K562 (cell line): ENCODE results near the gene ITPR1. TPM values are rescaled to one million over a fixed set of nuclear protein-coding genes. Genes with fewer than 3 reads are reported as not detected.
A peak's percentile ranks its signal among the peaks of the same experiment; 100 is the strongest.

Experiments
- ATAC-seq: fragments of 200-7000 bp; cut with Tn5 transposase; 3 replicates; pipeline ENCODE4 v1.9.1; 2020; ENCODE audit warnings: moderate library complexity
- BruUV-seq: library from RNA; stranded (reverse); fragments of 400-500 nt; replicated peaks from 2 replicates; lab custom pipeline; 2021; lab: Mats Ljungman, UMichigan
- CTCF ChIA-PET: fragments of 300-600 bp; formaldehyde crosslinking; extraction: SDS; loops from one replicate; lab custom pipeline; 2021; ENCODE audit warnings: low intra/inter-chr PET ratio; lab: Yijun Ruan, JAX
- POLR2A ChIA-PET: fragments of 300-600, 350-650 bp; sonication (Branson Sonifier 250); formaldehyde crosslinking; extraction: SDS; loops from one replicate; lab custom pipeline; 2021; ENCODE audit warnings: antibody characterized with exemption, inconsistent platforms; lab: Yijun Ruan, JAX
- DNase-seq, 4 experiments: peaks; one replicate each; pipeline versions ENCODE4 v3.0.0 to v3.0.0-alpha.2; 2011 to 2018; ENCODE audit warnings: low spot score in 3 of 4, mixed read lengths in 3 of 4; ENCODE audit errors: extremely low read depth in 1 of 4
- FAIRE-seq: peaks from 2 replicates; lab custom pipeline; 2011; peaks lifted over from hg19 to GRCh38; lab: Jason Lieb, UNC
- H2AFZ ChIP-seq: 2 replicates; pipeline ENCODE4 v1.6.0; 2011; ENCODE audit warnings: low read depth, low read length, control low read depth, inconsistent platforms
- H3K27ac ChIP-seq: fragments of 200-600 bp; 3 replicates; pipeline ENCODE4 v1.8.0; 2011; ENCODE audit warnings: low read depth, mild to moderate bottlenecking, control low read depth, inconsistent platforms, low read length, moderate library complexity, mixed read lengths; ENCODE audit errors: extremely low read depth
- H3K27me3 ChIP-seq, 2 experiments: fragments of 300-600 bp in 1 of 2; 2 replicates in 1 of 2; 3 replicates in 1 of 2; pipeline versions ENCODE4 v1.6.0 to v1.8.0; 2011; ENCODE audit warnings: inconsistent platforms in 2 of 2, low read length in 2 of 2, mild to moderate bottlenecking in 1 of 2, mixed read lengths in 1 of 2, moderate library complexity in 1 of 2; ENCODE audit not compliant: control insufficient read depth in 2 of 2, insufficient read depth in 2 of 2
- H3K36me3 ChIP-seq: fragments of 300-600 bp; 3 replicates; pipeline ENCODE4 v1.8.0; 2011; ENCODE audit warnings: mild to moderate bottlenecking, low read length, inconsistent platforms; ENCODE audit not compliant: control insufficient read depth, insufficient read depth
- H3K4me1 ChIP-seq, 2 experiments: fragments of 200-600 bp in 1 of 2; replicated peaks in 1 of 2; 2 replicates in 1 of 2; 3 replicates in 1 of 2; pipeline versions ENCODE4 v1.5.1 to v1.8.0; 2011; ENCODE audit warnings: inconsistent platforms in 2 of 2, low read length in 2 of 2, mild to moderate bottlenecking in 1 of 2, mixed read lengths in 1 of 2, moderate library complexity in 1 of 2; ENCODE audit not compliant: control insufficient read depth in 2 of 2, insufficient read depth in 2 of 2
- H3K4me2 ChIP-seq: 2 replicates; pipeline ENCODE4 v1.6.1; 2011; ENCODE audit warnings: low read length, control low read depth, inconsistent platforms, mixed read lengths; ENCODE audit not compliant: insufficient read depth
- H3K4me3 ChIP-seq: fragments of 200-600 bp; sonication (generic), shearing (Covaris generic); 2 replicates; pipeline ENCODE4 v1.5.1; 2016; ENCODE audit warnings: control low read depth, inconsistent platforms
- H3K79me2 ChIP-seq: fragments of 200-600 bp; 3 replicates; pipeline ENCODE4 v1.8.0; 2011; ENCODE audit warnings: low read length, inconsistent platforms; ENCODE audit not compliant: control insufficient read depth, insufficient read depth
- H3K9ac ChIP-seq, 2 experiments: 2 replicates each; pipeline versions ENCODE4 v1.6.0 to v1.6.1; 2011; ENCODE audit warnings: low read depth in 2 of 2, low read length in 2 of 2, control low read depth in 1 of 2, inconsistent platforms in 1 of 2, mild to moderate bottlenecking in 1 of 2, mixed read lengths in 1 of 2; ENCODE audit not compliant: insufficient read depth in 1 of 2
- H3K9me1 ChIP-seq: one replicate; pipeline ENCODE4 v1.6.0; 2011; ENCODE audit warnings: inconsistent platforms, mild to moderate bottlenecking, low read length, moderate library complexity; ENCODE audit not compliant: control insufficient read depth, insufficient read depth
- H3K9me3 ChIP-seq: replicated peaks from 2 replicates; pipeline ENCODE4 v1.5.1; 2011; ENCODE audit warnings: low read depth, low read length, inconsistent platforms; ENCODE audit not compliant: control insufficient read depth, insufficient read depth
- H4K20me1 ChIP-seq: replicated peaks from 2 replicates; pipeline ENCODE4 v1.6.1; 2011; ENCODE audit warnings: low read length, inconsistent platforms, mixed read lengths; ENCODE audit not compliant: control insufficient read depth, insufficient read depth
- ERF ChIP-seq: fragments of 450-650 bp; formaldehyde crosslinking; IDR thresholded peaks from 2 replicates; pipeline ENCODE4 v1.4.0; 2020; ENCODE audit warnings: mild to moderate bottlenecking, mixed read lengths
- FOSL1 ChIP-seq: fragments of 200-800 bp; sonication (Bioruptor generic); conservative IDR thresholded peaks from 2 replicates; pipeline ENCODE4 v1.6.1; 2016; ENCODE audit warnings: missing genetic modification characterization, missing compliant biosample characterization
- HEY1 ChIP-seq: fragments of 250-450 bp; sonication (Bioruptor Pico); IDR thresholded peaks from 2 replicates; pipeline ENCODE4 v1.5.0; 2020; ENCODE audit warnings: mild to moderate bottlenecking, moderate library complexity, borderline replicate concordance
- KDM5B ChIP-seq: fragments of 200-600 bp; sonication (generic); IDR thresholded peaks from 2 replicates; pipeline ENCODE4 v1.6.1; 2012; ENCODE audit warnings: low read depth, mild to moderate bottlenecking, moderate library complexity, low read length, control low read depth, inconsistent platforms; ENCODE audit not compliant: insufficient replicate concordance
- MAFF ChIP-seq: IDR thresholded peaks from 2 replicates; pipeline ENCODE4 v1.6.1; 2012; ENCODE audit warnings: low read length, improper control_type of control experiment
- MAFK ChIP-seq: IDR thresholded peaks from 2 replicates; pipeline ENCODE4 v1.6.1; 2011; ENCODE audit warnings: low read length, improper control_type of control experiment
- RCOR1 ChIP-seq, 2 experiments: IDR thresholded peaks; 2 replicates each; pipeline ENCODE4 v1.6.1; 2012; ENCODE audit warnings: low read depth in 2 of 2, low read length in 2 of 2, borderline replicate concordance in 1 of 2, improper control_type of control experiment in 1 of 2
- SAFB2 ChIP-seq: fragments of 200-400 bp; formaldehyde crosslinking; IDR thresholded peaks from 2 replicates; pipeline ENCODE4 v1.6.1; 2018; ENCODE audit warnings: borderline replicate concordance, low read length, low read depth, moderate library complexity; ENCODE audit not compliant: severe bottlenecking
- TCFL5 ChIP-seq: fragments of 250-450 bp; sonication (Bioruptor Pico); conservative IDR thresholded peaks from 2 replicates; pipeline ENCODE4 v1.6.1; 2021; ENCODE audit warnings: mild to moderate bottlenecking, moderate library complexity, matching md5 sums
- THRAP3 ChIP-seq: fragments of 450-650 bp; IDR thresholded peaks from 2 replicates; pipeline ENCODE4 v1.6.1; 2016; ENCODE audit warnings: mild to moderate bottlenecking, inconsistent platforms, borderline replicate concordance
- ZBTB17 ChIP-seq: fragments of 450-650 bp; formaldehyde crosslinking; IDR thresholded peaks from 2 replicates; pipeline ENCODE4 v1.4.0; 2020; ENCODE audit warnings: mild to moderate bottlenecking
- ZBTB7A ChIP-seq: IDR thresholded peaks from 2 replicates; pipeline ENCODE4 v1.6.1; 2011; ENCODE audit warnings: low read depth, mild to moderate bottlenecking, low read length, moderate library complexity, borderline replicate concordance; ENCODE audit not compliant: control insufficient read depth
- ZNF3 ChIP-seq: fragments of 250-450 bp; sonication (Bioruptor Pico); IDR thresholded peaks from 2 replicates; pipeline ENCODE4 v1.5.0; 2021; ENCODE audit warnings: mild to moderate bottlenecking, moderate library complexity
- ZNF316 ChIP-seq: fragments of 450-650 bp; IDR thresholded peaks from 2 replicates; pipeline ENCODE4 v1.6.1; 2016
- WGBS: fragments of 100-300 bp; shearing (Covaris generic); methylation state at CpG from one replicate; pipeline ENCODE4 v1.1.6; 2016; ENCODE audit warnings: low coverage, mixed read lengths; ENCODE audit not compliant: insufficient coverage; ENCODE audit errors: missing lambda C conversion rate; 5-methylcytosine and 5-hydroxymethylcytosine counted together
- in situ Hi-C: fragments of 300-500 bp; cut with MboI; formaldehyde crosslinking; loops from 4 replicates; pipeline ENCODE4 v1.15.0; 2018; ENCODE audit warnings: inconsistent platforms, mixed read lengths
- intact Hi-C: fragments of 100-400 bp; cut with micrococcal nuclease; formaldehyde crosslinking; loops from 2 replicates; pipeline ENCODE4 v1.14.2; 2022
- polyA plus RNA-seq, 8 experiments: library from polyadenylated mRNA; depleted of rRNA in 4 of 8; stranded (reverse) in 5 of 8; unstranded in 3 of 8; fragments of >200 nt; fragmentation: Nextera tagmentation in 2 of 8; fragmentation: Illumina TruSeq in 1 of 8; extraction: Ambion mirVana in 2 of 8; extraction: Trizol in 1 of 8; gene quantifications; 2 replicates each; pipeline versions ENCODE4 v1.2.1 to v1.2.3, GENCODE V29; 2011 to 2014; ENCODE audit warnings: inconsistent platforms in 1 of 8, missing spikeins in 1 of 8
- total RNA-seq, 7 experiments: library from RNA; depleted of rRNA in 6 of 7; stranded (reverse); fragments of >200 nt in 6 of 7; fragmentation: Illumina TruSeq in 2 of 7; extraction: Trizol in 2 of 7; gene quantifications; 2 replicates each; pipeline versions ENCODE4 v1.2.1 to v1.2.3, GENCODE V29; 2011 to 2021; ENCODE audit warnings: low replicate concordance in 1 of 7
- TF ChIP-seq, protein P1 (sequence below): fragments of 250-450 bp; sonication (Bioruptor Pico); IDR thresholded peaks from 2 replicates; pipeline ENCODE4 v1.8.0; 2022; ENCODE audit warnings: inconsistent platforms
- TF ChIP-seq, protein P2 (sequence below), 2 experiments: fragments of 450-650 bp; IDR thresholded peaks; 2 replicates each; pipeline ENCODE4 v1.6.1; 2016
- TF ChIP-seq, protein P3 (sequence below): sonication (generic); formaldehyde crosslinking; IDR thresholded peaks from 2 replicates; pipeline ENCODE4 v1.8.1; 2022; ENCODE audit warnings: missing genetic modification reagents
- TF ChIP-seq, protein P4 (sequence below): fragments of 250-450 bp; sonication (Bioruptor Pico); IDR thresholded peaks from 2 replicates; pipeline ENCODE4 v1.6.1; 2021; ENCODE audit warnings: mild to moderate bottlenecking

The ITPR1 gene
- total and polyA plus RNA-seq, 9 of the 15 experiments (the other 6 are each of a cell fraction or from before 2014, with no cell fraction given) = 22.4 to 40.0 (median 27.4) TPM

DNA sequence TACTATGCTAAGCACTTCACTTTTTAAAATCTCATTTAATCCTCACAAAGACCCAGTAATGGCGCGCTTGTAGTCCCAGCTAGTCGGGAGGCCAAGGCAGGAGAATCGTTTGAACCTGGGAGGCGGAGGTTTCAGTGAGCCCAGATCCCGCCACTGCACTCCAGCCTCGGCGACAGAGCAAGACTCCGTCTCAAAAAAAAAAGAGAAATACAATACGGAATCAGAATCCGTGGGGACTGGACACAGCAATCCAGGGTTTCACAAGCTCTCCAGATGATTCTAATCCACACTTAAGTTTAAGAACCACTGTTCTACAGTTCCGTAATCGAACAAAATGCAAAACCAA lies 25.7 kb upstream of the ITPR1 start (continued):
- TF ChIP-seq, protein P1, sequence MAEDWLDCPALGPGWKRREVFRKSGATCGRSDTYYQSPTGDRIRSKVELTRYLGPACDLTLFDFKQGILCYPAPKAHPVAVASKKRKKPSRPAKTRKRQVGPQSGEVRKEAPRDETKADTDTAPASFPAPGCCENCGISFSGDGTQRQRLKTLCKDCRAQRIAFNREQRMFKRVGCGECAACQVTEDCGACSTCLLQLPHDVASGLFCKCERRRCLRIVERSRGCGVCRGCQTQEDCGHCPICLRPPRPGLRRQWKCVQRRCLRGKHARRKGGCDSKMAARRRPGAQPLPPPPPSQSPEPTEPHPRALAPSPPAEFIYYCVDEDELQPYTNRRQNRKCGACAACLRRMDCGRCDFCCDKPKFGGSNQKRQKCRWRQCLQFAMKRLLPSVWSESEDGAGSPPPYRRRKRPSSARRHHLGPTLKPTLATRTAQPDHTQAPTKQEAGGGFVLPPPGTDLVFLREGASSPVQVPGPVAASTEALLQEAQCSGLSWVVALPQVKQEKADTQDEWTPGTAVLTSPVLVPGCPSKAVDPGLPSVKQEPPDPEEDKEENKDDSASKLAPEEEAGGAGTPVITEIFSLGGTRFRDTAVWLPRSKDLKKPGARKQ (CRISPR knock-in tag) = peak; percentile 45; the same call in 1 of the 2 replicates
- TF ChIP-seq FOSL1 (tag) (0 out of 2 replicates have a peak, but pooled peaks have one; percentile 34), THRAP3 (peak; percentile 92), ERF (CRISPR knock-in tag) (no peak), RCOR1 (IDR thresholded peaks at IDR 0.05; ENCODE audit: borderline replicate concordance in 1 of 2, low read depth in 2 of 2, low read length in 2 of 2) (no peak), ZBTB17 (CRISPR knock-in tag) (no peak), TCFL5 (no peak)
- TF ChIP-seq, protein P2, sequence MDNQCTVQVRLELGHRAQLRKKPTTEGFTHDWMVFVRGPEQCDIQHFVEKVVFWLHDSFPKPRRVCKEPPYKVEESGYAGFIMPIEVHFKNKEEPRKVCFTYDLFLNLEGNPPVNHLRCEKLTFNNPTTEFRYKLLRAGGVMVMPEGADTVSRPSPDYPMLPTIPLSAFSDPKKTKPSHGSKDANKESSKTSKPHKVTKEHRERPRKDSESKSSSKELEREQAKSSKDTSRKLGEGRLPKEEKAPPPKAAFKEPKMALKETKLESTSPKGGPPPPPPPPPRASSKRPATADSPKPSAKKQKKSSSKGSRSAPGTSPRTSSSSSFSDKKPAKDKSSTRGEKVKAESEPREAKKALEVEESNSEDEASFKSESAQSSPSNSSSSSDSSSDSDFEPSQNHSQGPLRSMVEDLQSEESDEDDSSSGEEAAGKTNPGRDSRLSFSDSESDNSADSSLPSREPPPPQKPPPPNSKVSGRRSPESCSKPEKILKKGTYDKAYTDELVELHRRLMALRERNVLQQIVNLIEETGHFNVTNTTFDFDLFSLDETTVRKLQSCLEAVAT (IDR thresholded peaks at IDR 0.05) = peak in 1 of 2 experiments; percentile 96; a peak in 2 of 4 replicates

DNA sequence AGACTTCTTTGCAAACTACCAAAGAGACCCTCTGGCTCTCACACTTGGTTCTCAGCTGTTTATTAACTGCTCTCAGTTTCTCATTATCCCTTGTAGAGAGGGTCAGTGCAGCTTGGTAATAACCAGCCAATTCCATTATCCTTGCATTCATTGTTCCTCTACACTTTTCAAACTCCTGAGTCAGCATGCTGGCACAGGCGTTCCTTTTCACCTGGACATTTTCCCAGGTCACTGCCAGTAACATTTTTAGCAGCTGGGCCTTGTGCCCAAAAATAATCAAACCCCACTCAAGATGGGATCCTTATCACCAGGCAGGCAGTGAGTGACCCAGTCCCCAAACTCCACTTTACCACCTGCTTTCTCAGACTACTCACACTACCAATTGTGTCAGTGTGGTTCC lies 21.2 kb upstream of the ITPR1 start:
- no peak for FAIRE-seq
- in situ Hi-C loops = no loop called here
- TF ChIP-seq, protein P3, sequence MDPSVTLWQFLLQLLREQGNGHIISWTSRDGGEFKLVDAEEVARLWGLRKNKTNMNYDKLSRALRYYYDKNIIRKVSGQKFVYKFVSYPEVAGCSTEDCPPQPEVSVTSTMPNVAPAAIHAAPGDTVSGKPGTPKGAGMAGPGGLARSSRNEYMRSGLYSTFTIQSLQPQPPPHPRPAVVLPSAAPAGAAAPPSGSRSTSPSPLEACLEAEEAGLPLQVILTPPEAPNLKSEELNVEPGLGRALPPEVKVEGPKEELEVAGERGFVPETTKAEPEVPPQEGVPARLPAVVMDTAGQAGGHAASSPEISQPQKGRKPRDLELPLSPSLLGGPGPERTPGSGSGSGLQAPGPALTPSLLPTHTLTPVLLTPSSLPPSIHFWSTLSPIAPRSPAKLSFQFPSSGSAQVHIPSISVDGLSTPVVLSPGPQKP (CRISPR knock-in tag) = no peak
- TF ChIP-seq ZNF3 (CRISPR knock-in tag) (no peak), ZBTB7A (no peak), HEY1 (CRISPR knock-in tag) (no peak), MAFF (peak; percentile 46), MAFK (peak; percentile 54), ZNF316 (peak; percentile 75), KDM5B (no peak), SAFB2 (no peak)
- TF ChIP-seq, protein P4, sequence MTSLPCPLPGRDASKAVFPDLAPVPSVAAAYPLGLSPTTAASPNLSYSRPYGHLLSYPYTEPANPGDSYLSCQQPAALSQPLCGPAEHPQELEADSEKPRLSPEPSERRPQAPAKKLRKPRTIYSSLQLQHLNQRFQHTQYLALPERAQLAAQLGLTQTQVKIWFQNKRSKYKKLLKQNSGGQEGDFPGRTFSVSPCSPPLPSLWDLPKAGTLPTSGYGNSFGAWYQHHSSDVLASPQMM (CRISPR knock-in tag) = no peak

More for the DNA sequence above, 21.2 kb upstream of the ITPR1 start:
- H3K79me2 ChIP-seq = no peaks in the 10 kb centered on the region
- CTCF ChIA-PET = no interaction called here
- BruUV-seq = no TSS peak
- ATAC-seq = no peak
- intact Hi-C loops = no loop called here
- no peak overlapping the region for H3K4me2 ChIP-seq
- H4K20me1 ChIP-seq = no peaks in the 10 kb centered on the region
- 18% methylated on average over 1 of the region's 1 CpG for WGBS
- no peaks in the 10 kb centered on the region for H3K27me3 ChIP-seq
- DNase-seq = no peak
- H2AFZ ChIP-seq = 0 out of 2 replicates have a peak overlapping the region, but pooled peaks have one; percentile 9
- no peak overlapping the region for H3K9ac ChIP-seq
- no peaks in the 10 kb centered on the region for H3K9me3 ChIP-seq
- POLR2A ChIA-PET = no interaction called here
- H3K36me3 ChIP-seq = no peaks in the 10 kb centered on the region
- H3K4me1 ChIP-seq = peaks cover 11 to 17% of the 10 kb centered on the region in 2 experiments
- no peak overlapping the region for H3K4me3 ChIP-seq
- H3K27ac ChIP-seq = no peak overlapping the region
- H3K9me1 ChIP-seq = no peaks in the 10 kb centered on the region
